ENCODE results near the gene TWIST1. TPM values are rescaled to one million over a fixed set of nuclear protein-coding genes. Genes with fewer than 3 reads are reported as not detected.

TWIST1 gene
- total RNA-seq, 1 experiment from 2014 or later = 16.1 TPM

- intact Hi-C loops (cut with micrococcal nuclease) = loop anchor here (10.0 kb wide), 1 partner anchor 355 kb away; no protein-coding TSS in a partner anchor
- CTCF ChIA-PET = interaction anchor here (1.4 kb wide), 1 partner anchor 417 kb away, joined by 4 read pairs; no protein-coding TSS in a partner anchor
These were observed 7.3 kb downstream of the TWIST1 start for GRCh38 chr7:19110026-19110730.

DNA sequence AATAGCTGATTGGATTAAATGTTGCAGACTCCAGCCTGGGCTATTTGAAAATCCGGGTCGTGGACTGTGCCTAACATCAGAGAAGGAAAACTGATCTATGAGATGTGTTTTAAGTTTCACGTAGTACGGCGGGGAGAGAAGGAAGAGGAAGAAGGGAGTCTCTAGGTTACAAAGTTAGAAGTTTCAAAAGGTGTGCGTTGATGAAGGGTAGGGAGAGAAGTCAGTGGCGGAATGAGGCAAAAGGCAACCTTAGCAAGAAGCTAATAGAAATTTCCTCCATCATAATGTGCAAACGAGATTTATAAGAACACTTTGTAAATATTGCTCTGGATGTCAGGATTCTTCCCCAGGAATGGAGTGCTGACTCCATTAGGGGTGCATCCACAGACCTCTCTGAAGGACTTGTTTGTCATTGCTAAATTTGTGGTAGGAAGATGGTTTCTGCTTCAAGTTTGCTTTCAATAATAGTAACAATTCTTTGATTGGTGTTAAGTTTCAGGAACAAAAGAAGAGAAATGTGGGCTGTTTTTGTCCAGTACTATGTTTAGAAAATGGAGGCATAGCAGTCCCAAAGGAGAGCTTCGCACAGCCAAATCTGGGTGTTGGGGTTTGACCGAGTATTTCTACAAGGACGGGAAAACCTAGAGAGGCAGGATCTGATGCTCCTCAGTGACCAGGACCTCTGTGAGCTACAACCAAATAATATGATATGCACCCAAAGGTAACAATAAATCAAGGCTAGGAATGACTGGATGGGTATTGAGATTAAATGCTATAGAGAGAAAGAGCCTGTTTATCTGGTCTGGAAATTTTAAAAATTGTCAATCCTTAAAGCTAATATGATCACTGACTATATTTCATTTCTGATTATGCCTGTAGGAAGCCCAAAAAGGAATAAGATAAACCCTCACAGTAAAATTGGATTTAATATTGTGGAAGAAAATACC lies 8.2 kb downstream of the TWIST1 start:
- intact Hi-C loops (cut with micrococcal nuclease) = no loop called here
- TF ChIP-seq, protein P1, sequence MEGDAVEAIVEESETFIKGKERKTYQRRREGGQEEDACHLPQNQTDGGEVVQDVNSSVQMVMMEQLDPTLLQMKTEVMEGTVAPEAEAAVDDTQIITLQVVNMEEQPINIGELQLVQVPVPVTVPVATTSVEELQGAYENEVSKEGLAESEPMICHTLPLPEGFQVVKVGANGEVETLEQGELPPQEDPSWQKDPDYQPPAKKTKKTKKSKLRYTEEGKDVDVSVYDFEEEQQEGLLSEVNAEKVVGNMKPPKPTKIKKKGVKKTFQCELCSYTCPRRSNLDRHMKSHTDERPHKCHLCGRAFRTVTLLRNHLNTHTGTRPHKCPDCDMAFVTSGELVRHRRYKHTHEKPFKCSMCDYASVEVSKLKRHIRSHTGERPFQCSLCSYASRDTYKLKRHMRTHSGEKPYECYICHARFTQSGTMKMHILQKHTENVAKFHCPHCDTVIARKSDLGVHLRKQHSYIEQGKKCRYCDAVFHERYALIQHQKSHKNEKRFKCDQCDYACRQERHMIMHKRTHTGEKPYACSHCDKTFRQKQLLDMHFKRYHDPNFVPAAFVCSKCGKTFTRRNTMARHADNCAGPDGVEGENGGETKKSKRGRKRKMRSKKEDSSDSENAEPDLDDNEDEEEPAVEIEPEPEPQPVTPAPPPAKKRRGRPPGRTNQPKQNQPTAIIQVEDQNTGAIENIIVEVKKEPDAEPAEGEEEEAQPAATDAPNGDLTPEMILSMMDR (IDR thresholded peaks at IDR 0.05; ENCODE audit: unreplicated experiment) = no peak
- no peak for DNase-seq (ENCODE audit: unreplicated experiment)
- Mint-ChIP-seq H3K36me3 (ENCODE audit: insufficient read depth, unreplicated experiment) (peaks cover 51% of the 10 kb centered on the region), H3K4me1 (ENCODE audit: insufficient read depth, unreplicated experiment) (peaks cover 6% of the 10 kb centered on the region), H3K9me3 (ENCODE audit: unreplicated experiment) (peaks cover 7% of the 10 kb centered on the region), H3K4me3 (ENCODE audit: unreplicated experiment) (no peak overlapping the region), H3K27me3 (ENCODE audit: insufficient read depth, unreplicated experiment) (no peaks in the 10 kb centered on the region), H3K27ac (ENCODE audit: low read depth, unreplicated experiment) (no peak overlapping the region)
- ChIA-PET POLR2A (interaction anchor here (0.6 to 1.3 kb wide), 3 partner anchors 12 to 452 kb away, joined by 3 read pairs; no protein-coding TSS in a partner anchor), CTCF (interaction anchor here (1.4 to 1.6 kb wide), 2 partner anchors 13 to 416 kb away, joined by 3 to 4 read pairs; no protein-coding TSS in a partner anchor)
- BruUV-seq (replicated peaks) = no TSS peak

More at GRCh38 chr7:19110026-19110730, 7.3 kb downstream of the TWIST1 start:
- Mint-ChIP-seq H3K4me3 (ENCODE audit: unreplicated experiment) (no peak overlapping the region), H3K27ac (ENCODE audit: low read depth, unreplicated experiment) (no peak overlapping the region), H3K9me3 (ENCODE audit: unreplicated experiment) (peaks cover 7% of the 10 kb centered on the region), H3K4me1 (ENCODE audit: insufficient read depth, unreplicated experiment) (peaks cover 6% of the 10 kb centered on the region), H3K27me3 (ENCODE audit: insufficient read depth, unreplicated experiment) (no peaks in the 10 kb centered on the region), H3K36me3 (ENCODE audit: insufficient read depth, unreplicated experiment) (peaks cover 52% of the 10 kb centered on the region)
- no peak for DNase-seq (ENCODE audit: unreplicated experiment)
- POLR2A ChIA-PET = interaction anchor here (0.6 to 1.3 kb wide), 3 partner anchors 436 to 1597 kb away, joined by 3 read pairs; no protein-coding TSS in a partner anchor
- TF ChIP-seq, protein P1 (IDR thresholded peaks at IDR 0.05; ENCODE audit: unreplicated experiment) = no peak
- no TSS peak for BruUV-seq (replicated peaks)

DNA sequence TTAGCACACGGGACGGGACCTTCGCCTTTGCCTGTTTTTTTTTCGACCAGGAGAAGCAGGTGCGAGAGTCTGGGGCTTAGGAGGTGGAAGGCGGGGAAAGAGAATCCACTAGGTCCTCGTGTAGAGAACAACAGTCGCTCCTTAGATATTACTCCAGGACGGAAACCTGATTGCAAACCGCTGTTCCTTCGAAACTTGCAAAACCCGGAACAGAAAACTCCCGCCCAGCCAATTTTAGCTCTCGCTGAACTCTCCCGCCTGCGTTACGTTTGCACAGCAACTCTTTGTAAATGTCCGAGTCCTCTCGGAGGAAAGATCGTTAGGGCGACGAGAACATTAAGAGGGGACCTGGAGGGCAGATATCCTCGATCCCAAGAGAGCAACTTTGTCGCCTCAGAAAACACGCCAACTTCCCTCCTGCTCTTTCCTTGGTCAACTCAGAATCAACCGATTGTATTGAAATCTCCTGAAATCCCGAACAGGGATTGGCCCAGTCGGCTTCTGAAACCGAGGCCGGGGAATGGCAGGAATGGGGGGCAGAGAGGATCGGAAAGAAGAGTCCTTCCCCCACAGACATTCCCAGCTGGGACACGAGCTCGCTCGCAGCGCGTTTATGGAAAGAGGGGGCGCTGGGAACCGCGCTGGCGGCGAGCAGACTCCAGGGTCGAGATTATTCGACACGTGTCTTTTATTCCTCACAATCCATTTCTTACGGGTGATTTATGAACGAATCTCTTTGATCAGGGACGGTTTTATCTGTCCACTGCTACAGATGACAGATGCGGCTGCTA lies 9.9 kb downstream of the TWIST1 start:
- Mint-ChIP-seq H3K9me3 (ENCODE audit: unreplicated experiment) (peaks cover 7% of the 10 kb centered on the region), H3K27me3 (ENCODE audit: insufficient read depth, unreplicated experiment) (no peaks in the 10 kb centered on the region), H3K4me1 (ENCODE audit: insufficient read depth, unreplicated experiment) (no peaks in the 10 kb centered on the region), H3K4me3 (ENCODE audit: unreplicated experiment) (no peak overlapping the region), H3K36me3 (ENCODE audit: insufficient read depth, unreplicated experiment) (peaks cover 43% of the 10 kb centered on the region), H3K27ac (ENCODE audit: low read depth, unreplicated experiment) (no peak overlapping the region)
- ChIA-PET CTCF (interaction anchor here (0.5 to 1.6 kb wide), 2 partner anchors 11 to 249 kb away, joined by 3 read pairs; no protein-coding TSS in a partner anchor), POLR2A (interaction anchor here (0.6 to 0.8 kb wide), 2 partner anchors 264 to 280 kb away, joined by 3 to 4 read pairs; no protein-coding TSS in a partner anchor)
- DNase-seq (ENCODE audit: unreplicated experiment) = no peak
- no TSS peak for BruUV-seq (replicated peaks)
- TF ChIP-seq, protein P1 (IDR thresholded peaks at IDR 0.05; ENCODE audit: unreplicated experiment) = no peak
- intact Hi-C loops (cut with micrococcal nuclease) = no loop called here

Measured in MCF 10A (cell line).